Measurements from ENCODE around the gene EEF1AKMT2. TPM values are rescaled to one million over a fixed set of nuclear protein-coding genes. Genes with fewer than 3 reads are reported as not detected.
A peak's percentile ranks its signal among the peaks of the same experiment; 100 is the strongest.

The EEF1AKMT2 gene
- total RNA-seq, 4 donors from 2014 or later: 23.8 to 33.6 (median 26.6) TPM

- no peaks in the 10 kb centered on the region for H3K9me3 ChIP-seq
- H3K27ac ChIP-seq: peak overlapping the region; percentile 89 to 98 (median 93)
- TF ChIP-seq, protein P1, sequence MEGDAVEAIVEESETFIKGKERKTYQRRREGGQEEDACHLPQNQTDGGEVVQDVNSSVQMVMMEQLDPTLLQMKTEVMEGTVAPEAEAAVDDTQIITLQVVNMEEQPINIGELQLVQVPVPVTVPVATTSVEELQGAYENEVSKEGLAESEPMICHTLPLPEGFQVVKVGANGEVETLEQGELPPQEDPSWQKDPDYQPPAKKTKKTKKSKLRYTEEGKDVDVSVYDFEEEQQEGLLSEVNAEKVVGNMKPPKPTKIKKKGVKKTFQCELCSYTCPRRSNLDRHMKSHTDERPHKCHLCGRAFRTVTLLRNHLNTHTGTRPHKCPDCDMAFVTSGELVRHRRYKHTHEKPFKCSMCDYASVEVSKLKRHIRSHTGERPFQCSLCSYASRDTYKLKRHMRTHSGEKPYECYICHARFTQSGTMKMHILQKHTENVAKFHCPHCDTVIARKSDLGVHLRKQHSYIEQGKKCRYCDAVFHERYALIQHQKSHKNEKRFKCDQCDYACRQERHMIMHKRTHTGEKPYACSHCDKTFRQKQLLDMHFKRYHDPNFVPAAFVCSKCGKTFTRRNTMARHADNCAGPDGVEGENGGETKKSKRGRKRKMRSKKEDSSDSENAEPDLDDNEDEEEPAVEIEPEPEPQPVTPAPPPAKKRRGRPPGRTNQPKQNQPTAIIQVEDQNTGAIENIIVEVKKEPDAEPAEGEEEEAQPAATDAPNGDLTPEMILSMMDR (IDR thresholded peaks at IDR 0.05): no peak
- TF ChIP-seq POLR2A (IDR thresholded peaks at IDR 0.05): no peak
- H3K4me1 ChIP-seq: peaks cover 79 to 84% of the 10 kb centered on the region in 2 donors
- H3K27me3 ChIP-seq: no peaks in the 10 kb centered on the region
- 69 to 71% methylated on average over 13 of the region's 13 CpGs for WGBS, 2 donors
- intact Hi-C loops (cut with DNase I): loop anchor here (5.0 kb wide), 1 partner anchor 37 kb away; no protein-coding TSS in a partner anchor
- H3K4me3 ChIP-seq (replicated peaks in 1 of 3): no peak overlapping the region
- no peaks in the 10 kb centered on the region for H3K36me3 ChIP-seq
- no peak for DNase-seq
Measured at GRCh38 chr10:124739119-124739921, 52.4 kb downstream of the EEF1AKMT2 start.

GRCh38 chr10:124738441-124738840, 53.2 kb downstream of the EEF1AKMT2 start:
- Histone ChIP-seq H3K4me3 (replicated peaks in 1 of 3) (no peak overlapping the region), H3K4me1 (peaks cover 88 to 93% of the 10 kb centered on the region in 2 donors), H3K27ac (peak overlapping the region; percentile 89 to 98 (median 93)), H3K9me3 (no peaks in the 10 kb centered on the region), H3K27me3 (no peaks in the 10 kb centered on the region), H3K36me3 (no peaks in the 10 kb centered on the region)
- intact Hi-C loops (cut with DNase I): loop anchor here (5.0 kb wide), 1 partner anchor 36 kb away; no protein-coding TSS in a partner anchor
- no peak for DNase-seq
- WGBS, 2 donors: 72 to 79% methylated on average over 5 to 6 of the region's 6 CpGs
- TF ChIP-seq, protein P1 (IDR thresholded peaks at IDR 0.05): no peak
- no peak for TF ChIP-seq POLR2A (IDR thresholded peaks at IDR 0.05)

DNA sequence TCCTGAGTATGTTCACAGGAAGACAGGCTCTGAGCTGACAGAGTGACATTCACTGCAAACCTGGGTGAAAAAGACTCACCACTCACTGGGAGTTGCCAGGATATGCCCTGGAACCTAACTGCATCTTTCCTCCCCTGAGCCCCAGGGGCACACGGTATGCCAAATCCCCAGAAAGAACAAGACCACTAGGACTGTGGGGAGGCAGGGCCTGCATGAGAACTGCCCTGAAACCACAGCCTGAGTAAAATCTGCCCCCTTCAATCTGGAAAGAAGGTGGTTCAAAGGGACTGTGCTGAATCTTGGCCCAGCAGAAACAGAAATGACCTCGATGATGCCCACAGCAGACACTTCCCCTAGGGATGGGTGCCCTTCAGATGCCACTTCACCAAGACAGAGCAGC, 54.0 kb downstream of the EEF1AKMT2 start:
- peak overlapping the region; percentile 89 to 98 (median 93) for H3K27ac ChIP-seq
- intact Hi-C loops (cut with DNase I): loop anchor here (5.0 kb wide), 1 partner anchor 35 kb away; no protein-coding TSS in a partner anchor
- H3K27me3 ChIP-seq: no peaks in the 10 kb centered on the region
- H3K4me3 ChIP-seq (replicated peaks in 1 of 3): no peak overlapping the region
- no peaks in the 10 kb centered on the region for H3K36me3 ChIP-seq
- TF ChIP-seq, protein P1 (IDR thresholded peaks at IDR 0.05): no peak
- no peak for TF ChIP-seq POLR2A (IDR thresholded peaks at IDR 0.05)
- 52 to 69% methylated on average over 2 of the region's 2 CpGs for WGBS, 2 donors
- no peak for DNase-seq
- H3K4me1 ChIP-seq: peaks cover 95 to 100% of the 10 kb centered on the region in 2 donors
- H3K9me3 ChIP-seq: no peaks in the 10 kb centered on the region

DNA sequence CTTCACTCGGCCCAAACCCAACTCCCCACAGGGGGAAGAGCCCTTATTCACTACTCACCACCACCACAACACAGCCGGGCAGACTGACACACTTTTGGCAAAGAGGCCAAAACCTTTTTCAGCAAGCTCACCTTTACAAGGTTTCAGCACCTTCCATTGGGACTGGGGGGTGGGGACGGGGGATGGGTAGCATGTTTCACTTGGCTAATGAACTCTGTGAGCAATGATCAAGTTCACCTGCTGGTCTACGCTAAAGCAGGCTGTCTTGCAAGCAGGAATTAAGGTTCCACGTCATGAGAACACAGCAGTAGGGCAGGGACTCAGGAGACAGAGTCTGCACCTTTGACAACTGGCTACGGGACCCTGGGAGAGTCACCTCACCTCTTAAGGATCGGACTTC, 54.5 kb downstream of the EEF1AKMT2 start:
- no peak for TF ChIP-seq POLR2A (IDR thresholded peaks at IDR 0.05)
- TF ChIP-seq, protein P1 (IDR thresholded peaks at IDR 0.05): no peak
- peaks cover 97 to 100% of the 10 kb centered on the region in 2 donors for H3K4me1 ChIP-seq
- intact Hi-C loops (cut with DNase I): loop anchor here (5.0 kb wide), 1 partner anchor 35 kb away; no protein-coding TSS in a partner anchor
- H3K36me3 ChIP-seq: no peaks in the 10 kb centered on the region
- DNase-seq: peak; percentile 52 to 65
- H3K9me3 ChIP-seq: no peaks in the 10 kb centered on the region
- no peaks in the 10 kb centered on the region for H3K27me3 ChIP-seq
- WGBS, 2 donors: 41 to 48% methylated on average over 7 of the region's 7 CpGs
- H3K27ac ChIP-seq: peak overlapping the region; percentile 89 to 98 (median 93)
- H3K4me3 ChIP-seq (replicated peaks in 1 of 3): no peak overlapping the region
